Stimulated activated CD4-positive, alpha-beta T cell treated with anti-CD3 and anti-CD28 coated beads, Interleukin-12 subunit alpha, Interleukin-12 subunit beta, amount 100 ng/mL, for 24 hours (primary cell): ENCODE results near the gene NXPH1.
A peak's percentile ranks its signal among the peaks of the same experiment; 100 is the strongest.

Experiments used
- DNase-seq, 2 experiments: peaks; one replicate each; pipeline ENCODE4 v3.0.0-alpha.2; 2020; ENCODE audit warnings: low read depth in 2 of 2

NXPH1 gene

GRCh38 chr7:8433477-8434289, at the start of gene NXPH1:
TSS of gene NXPH1 (plus strand) at chr7:8433609.
- no peak for DNase-seq

- DNase-seq, result no peak
These were observed 48.5 kb upstream of the NXPH1 start for GRCh38 chr7:8384901-8385300.

- no peak for DNase-seq
These were observed 46.4 kb upstream of the NXPH1 start for GRCh38 chr7:8386926-8387550.

- no peak for DNase-seq
These were observed 45.7 kb upstream of the NXPH1 start for GRCh38 chr7:8387551-8388256.

- DNase-seq, result no peak
These were observed 45.2 kb upstream of the NXPH1 start for GRCh38 chr7:8388257-8388625.

GRCh38 chr7:8389593-8390261, 43.7 kb upstream of the NXPH1 start:
- no peak for DNase-seq

GRCh38 chr7:8390262-8390626, 43.2 kb upstream of the NXPH1 start:
- no peak for DNase-seq

GRCh38 chr7:8391353-8392062, 41.9 kb upstream of the NXPH1 start:
- DNase-seq, result no peak

GRCh38 chr7:8396294-8396693, 37.1 kb upstream of the NXPH1 start:
- no peak for DNase-seq

- no peak for DNase-seq
These were observed 24.5 kb upstream of the NXPH1 start for GRCh38 chr7:8408871-8409270.

- no peak for DNase-seq
These were observed 22.3 kb upstream of the NXPH1 start for GRCh38 chr7:8411103-8411502.

- no peak for DNase-seq
These were observed 19.8 kb upstream of the NXPH1 start for GRCh38 chr7:8413600-8413999.

- DNase-seq, result peak in 1 of 2 experiments; percentile 27
These were observed 14.7 kb upstream of the NXPH1 start for GRCh38 chr7:8418629-8419245.

- DNase-seq, result no peak
These were observed 11.2 kb upstream of the NXPH1 start for GRCh38 chr7:8422177-8422576.

- no peak for DNase-seq
These were observed 10.4 kb upstream of the NXPH1 start for GRCh38 chr7:8423057-8423456.

GRCh38 chr7:8425223-8425622, 8.2 kb upstream of the NXPH1 start:
- DNase-seq, result no peak

- DNase-seq, result no peak
These were observed 2.8 kb upstream of the NXPH1 start for GRCh38 chr7:8430643-8431042.

- DNase-seq, result no peak
These were observed 1.0 kb downstream of the NXPH1 start for GRCh38 chr7:8434290-8435002.

GRCh38 chr7:8435095-8435494, 1.7 kb downstream of the NXPH1 start:
- no peak for DNase-seq
